GM18511 (cell line): Measurements from ENCODE around the gene BTNL3.
"Not testable (repeated sequence)": the region's sequence is repeated elsewhere in the genome, so short reads cannot be mapped to it uniquely, and the experiment has no call there.

Experiments
- ATAC-seq: cut with Tn5 transposase; IDR thresholded peaks from one replicate; pipeline ENCODE4 v1.9.1; 2021; ENCODE audit warnings: mild to moderate bottlenecking, moderate library complexity; ENCODE audit not compliant: unreplicated experiment

The BTNL3 gene

GRCh38 chr5:181017448-181017847, 28.8 kb downstream of the BTNL3 start:
- ATAC-seq: not testable (repeated sequence)

DNA sequence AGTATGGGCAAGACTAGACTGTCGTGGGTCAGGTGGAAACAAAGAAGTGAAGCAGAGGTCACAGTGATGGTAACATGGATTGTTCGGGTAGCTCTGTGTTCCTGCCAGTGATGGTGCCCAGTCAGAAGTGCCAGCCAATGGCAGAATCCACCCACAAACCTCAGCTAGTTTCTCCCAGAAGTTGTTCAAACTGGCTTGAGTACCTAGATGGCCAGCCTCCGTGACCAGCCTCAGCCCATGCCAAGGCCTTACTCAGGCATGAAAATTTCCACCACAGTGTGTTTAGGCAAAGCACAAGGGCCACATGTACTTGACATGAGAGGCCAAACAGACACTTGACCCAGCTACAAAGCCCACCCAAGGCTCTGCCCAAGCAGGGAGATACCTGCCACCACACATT, 32.0 kb downstream of the BTNL3 start:
- ATAC-seq: no peak

GRCh38 chr5:181024245-181025064, 35.8 kb downstream of the BTNL3 start:
- ATAC-seq: no peak

- ATAC-seq: no peak
Measured at GRCh38 chr5:181027452-181028031, 38.9 kb downstream of the BTNL3 start.

- ATAC-seq: no peak
Measured at GRCh38 chr5:181028032-181028819, 39.6 kb downstream of the BTNL3 start.

GRCh38 chr5:181031716-181032115, 43.1 kb downstream of the BTNL3 start:
- ATAC-seq: no peak

- ATAC-seq: no peak
Measured at GRCh38 chr5:181035991-181036815, 47.6 kb downstream of the BTNL3 start.

GRCh38 chr5:181036816-181037364, 48.2 kb downstream of the BTNL3 start:
- ATAC-seq: no peak

DNA sequence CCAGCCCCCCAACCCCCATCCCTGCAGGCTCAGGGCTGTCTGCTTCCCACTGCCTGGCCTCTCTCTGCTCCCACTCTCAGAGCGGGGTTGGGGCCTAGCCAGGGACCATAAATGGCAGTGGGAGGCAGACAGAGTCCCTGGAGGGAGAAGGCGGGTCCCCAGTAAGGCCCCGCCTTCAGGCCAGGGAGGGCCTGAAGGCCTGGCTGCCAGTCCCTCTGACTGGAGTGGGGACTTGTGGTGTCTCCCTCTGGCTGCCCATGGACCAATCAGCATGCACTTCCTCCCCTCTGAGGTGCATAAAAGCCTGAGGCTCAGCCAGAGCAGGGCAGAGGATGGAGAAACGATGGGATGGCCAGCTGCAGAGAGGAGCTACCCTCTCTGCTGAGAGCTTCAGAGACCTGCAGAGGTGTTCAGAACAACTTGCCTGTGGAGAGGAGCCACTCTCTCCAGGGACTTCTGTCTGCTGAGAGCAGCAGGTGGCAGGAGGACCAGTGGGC, 48.8 kb downstream of the BTNL3 start:
- ATAC-seq: no peak

GRCh38 chr5:181039471-181039870, 50.8 kb downstream of the BTNL3 start:
- no peak for ATAC-seq

GRCh38 chr5:181039931-181040630, 51.4 kb downstream of the BTNL3 start, which contains the start of gene BTNL9:
BTNL9 (plus strand) TSS chr5:181040266; CDS start chr5:181045490, 5,224 bp downstream.
- ATAC-seq: no peak

- ATAC-seq: no peak
Measured at GRCh38 chr5:181040631-181040945, 51.9 kb downstream of the BTNL3 start.

- no peak for ATAC-seq
Measured at GRCh38 chr5:181041043-181041442, 52.4 kb downstream of the BTNL3 start.

DNA sequence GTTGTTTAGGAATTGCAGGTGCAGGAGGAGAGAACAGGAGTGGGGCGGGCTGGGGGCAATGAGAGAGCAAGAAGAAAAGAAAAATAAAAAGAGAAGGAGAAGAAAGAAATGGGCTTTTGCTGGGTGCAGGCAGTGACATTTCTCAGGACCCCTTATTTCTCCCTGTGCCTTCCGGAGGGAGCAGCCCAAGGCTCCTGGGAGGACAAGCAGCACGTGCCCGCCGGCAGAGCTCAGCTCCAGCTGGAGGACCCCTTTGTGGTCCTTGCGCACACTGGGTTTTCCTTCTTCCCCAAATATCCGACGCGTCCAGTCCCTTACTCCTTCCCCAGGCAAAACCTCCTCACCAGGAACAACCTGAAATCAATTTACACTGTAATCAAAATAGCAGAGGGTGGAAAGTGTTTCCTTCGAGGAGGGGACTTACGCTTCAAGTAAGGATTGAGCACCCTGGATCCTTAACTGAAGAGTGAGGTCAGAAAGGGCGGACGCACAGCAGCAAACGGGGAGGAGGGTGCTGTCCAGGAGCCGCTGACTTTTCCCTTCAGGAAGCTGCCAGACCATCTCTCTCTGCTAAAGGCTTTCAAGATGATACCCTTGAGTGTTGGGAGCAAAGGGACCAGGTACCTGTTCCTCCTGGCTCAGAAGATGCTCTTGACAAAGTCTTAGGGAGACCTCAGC, 53.5 kb downstream of the BTNL3 start:
- ATAC-seq: no peak

- ATAC-seq: no peak
Measured at GRCh38 chr5:181042722-181043121, 54.1 kb downstream of the BTNL3 start.

- no peak for ATAC-seq
Measured at GRCh38 chr5:181043285-181044092, 54.8 kb downstream of the BTNL3 start.

DNA sequence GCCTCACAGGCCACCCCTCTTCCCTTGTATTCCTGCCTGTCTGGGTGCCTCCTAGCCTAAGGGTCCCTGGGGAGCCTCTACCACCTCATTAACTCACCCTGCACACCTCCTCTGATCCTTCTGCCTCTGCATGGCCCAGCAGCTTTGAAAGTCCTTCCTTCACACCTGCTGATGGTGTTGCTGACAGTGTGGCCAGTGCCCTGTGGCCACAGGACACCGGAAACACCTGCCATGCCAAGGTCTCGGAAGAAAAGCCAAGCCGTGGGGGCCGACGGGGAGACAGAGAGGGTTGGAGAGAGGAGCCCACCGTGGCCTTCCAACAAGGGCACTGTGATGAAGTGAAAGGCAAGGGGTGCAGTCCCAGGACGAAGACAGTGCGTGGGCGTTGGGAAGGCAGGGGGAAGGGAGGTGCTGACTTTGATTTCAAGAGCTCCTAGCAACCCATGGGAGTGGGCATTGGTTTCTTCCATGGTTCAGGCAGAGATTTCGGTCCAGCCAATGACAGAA, 55.5 kb downstream of the BTNL3 start:
- no peak for ATAC-seq

DNA sequence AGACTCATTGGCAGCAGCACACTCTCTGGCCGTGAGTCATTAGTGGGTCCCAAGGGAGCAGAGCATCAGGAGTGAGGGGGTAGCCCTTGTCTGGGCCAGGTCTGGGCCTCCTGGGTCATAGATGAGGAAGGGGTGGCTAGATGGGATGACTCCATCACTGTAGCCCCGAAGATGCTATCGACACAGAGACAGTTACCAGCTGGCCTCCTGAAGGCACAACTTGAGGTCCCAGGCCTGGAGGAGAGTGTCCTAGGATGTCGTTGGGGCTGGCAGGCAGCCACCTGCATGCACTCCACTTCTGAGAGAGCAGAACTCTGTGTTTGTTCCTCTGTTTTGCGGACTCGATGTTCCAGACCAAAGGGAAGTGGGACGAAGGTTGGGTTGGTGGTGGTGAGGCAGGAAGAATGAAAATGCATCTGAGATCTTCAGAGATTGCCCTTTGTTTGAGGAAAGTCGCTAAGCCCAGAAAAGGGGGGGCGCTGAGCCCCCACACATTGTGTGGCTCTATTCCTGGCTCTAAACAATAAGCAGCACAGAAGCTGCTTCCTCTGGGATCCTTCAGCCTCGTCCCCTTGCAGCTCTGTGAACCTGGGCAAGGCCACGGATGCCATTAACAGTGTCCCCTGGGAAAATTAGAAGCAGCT, 56.1 kb downstream of the BTNL3 start:
- no peak for ATAC-seq
